ENCODE measurements around the gene PLPPR3. TPM values are rescaled to one million over a fixed set of nuclear protein-coding genes. Genes with fewer than 3 reads are reported as not detected.
A peak's percentile ranks its signal among the peaks of the same experiment; 100 is the strongest.

PLPPR3 gene
- total and polyA plus RNA-seq, 10 donors, result 0.03 to 0.79 (median 0.42) TPM; not detected in 4

GRCh38 chr19:840519-841206 lies 18.9 kb upstream of the PLPPR3 start, which contains the start of gene PRTN3:
Gene PRTN3, plus strand, starts transcription at chr19:840999. Its CDS starts 10 bp downstream, at chr19:841009.
- WGBS, 5 donors, result 37 to 63% (median 45%) methylated on average over 7 to 24 of the region's 24 CpGs
- intact Hi-C loops (cut with DNase I; ENCODE audit: low total_unique reads), result no loop called here
- Histone ChIP-seq H3K27ac (no peak within 1 kb of the TSS), H3K4me1 (peaks cover 0 to 55% (median 21%) of the 10 kb centered on the region in 6 donors), H3K4me3 (no peak within 1 kb of the TSS), H3K27me3 (replicated peaks in 1 of 7) (peaks cover 3 to 92% (median 38%) of the 10 kb centered on the region in 7 donors), H3K36me3 (no peaks in the 10 kb centered on the region), H3K9me3 (no peaks in the 10 kb centered on the region)
- TF ChIP-seq, protein P1, sequence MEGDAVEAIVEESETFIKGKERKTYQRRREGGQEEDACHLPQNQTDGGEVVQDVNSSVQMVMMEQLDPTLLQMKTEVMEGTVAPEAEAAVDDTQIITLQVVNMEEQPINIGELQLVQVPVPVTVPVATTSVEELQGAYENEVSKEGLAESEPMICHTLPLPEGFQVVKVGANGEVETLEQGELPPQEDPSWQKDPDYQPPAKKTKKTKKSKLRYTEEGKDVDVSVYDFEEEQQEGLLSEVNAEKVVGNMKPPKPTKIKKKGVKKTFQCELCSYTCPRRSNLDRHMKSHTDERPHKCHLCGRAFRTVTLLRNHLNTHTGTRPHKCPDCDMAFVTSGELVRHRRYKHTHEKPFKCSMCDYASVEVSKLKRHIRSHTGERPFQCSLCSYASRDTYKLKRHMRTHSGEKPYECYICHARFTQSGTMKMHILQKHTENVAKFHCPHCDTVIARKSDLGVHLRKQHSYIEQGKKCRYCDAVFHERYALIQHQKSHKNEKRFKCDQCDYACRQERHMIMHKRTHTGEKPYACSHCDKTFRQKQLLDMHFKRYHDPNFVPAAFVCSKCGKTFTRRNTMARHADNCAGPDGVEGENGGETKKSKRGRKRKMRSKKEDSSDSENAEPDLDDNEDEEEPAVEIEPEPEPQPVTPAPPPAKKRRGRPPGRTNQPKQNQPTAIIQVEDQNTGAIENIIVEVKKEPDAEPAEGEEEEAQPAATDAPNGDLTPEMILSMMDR (IDR thresholded peaks at IDR 0.05 in 8 of 11, conservative IDR thresholded peaks at IDR 0.05 in 3 of 11), result no peak
- TF ChIP-seq POLR2AphosphoS5 (IDR thresholded peaks at IDR 0.05), result no peak
- no peak for TF ChIP-seq POLR2A (IDR thresholded peaks at IDR 0.05)
- peak; percentile 88 for DNase-seq

GRCh38 chr19:835210-835810 lies 13.6 kb upstream of the PLPPR3 start:
- TF ChIP-seq, protein P1 (IDR thresholded peaks at IDR 0.05 in 8 of 11, conservative IDR thresholded peaks at IDR 0.05 in 3 of 11), result no peak
- TF ChIP-seq POLR2A (IDR thresholded peaks at IDR 0.05) (no peak), POLR2AphosphoS5 (IDR thresholded peaks at IDR 0.05) (no peak)
- WGBS, 5 donors, result 63 to 86% (median 76%) methylated on average over 33 to 36 of the region's 36 CpGs
- no peak overlapping the region for H3K4me3 ChIP-seq
- no peaks in the 10 kb centered on the region for H3K36me3 ChIP-seq
- DNase-seq, result no peak
- peaks cover 0 to 40% (median 8%) of the 10 kb centered on the region in 6 donors for H3K4me1 ChIP-seq
- peaks cover 0 to 73% (median 4%) of the 10 kb centered on the region in 7 donors for H3K27me3 ChIP-seq (replicated peaks in 1 of 7)
- intact Hi-C loops (cut with DNase I; ENCODE audit: low total_unique reads), result no loop called here
- H3K27ac ChIP-seq, result no peak overlapping the region
- no peaks in the 10 kb centered on the region for H3K9me3 ChIP-seq

DNA sequence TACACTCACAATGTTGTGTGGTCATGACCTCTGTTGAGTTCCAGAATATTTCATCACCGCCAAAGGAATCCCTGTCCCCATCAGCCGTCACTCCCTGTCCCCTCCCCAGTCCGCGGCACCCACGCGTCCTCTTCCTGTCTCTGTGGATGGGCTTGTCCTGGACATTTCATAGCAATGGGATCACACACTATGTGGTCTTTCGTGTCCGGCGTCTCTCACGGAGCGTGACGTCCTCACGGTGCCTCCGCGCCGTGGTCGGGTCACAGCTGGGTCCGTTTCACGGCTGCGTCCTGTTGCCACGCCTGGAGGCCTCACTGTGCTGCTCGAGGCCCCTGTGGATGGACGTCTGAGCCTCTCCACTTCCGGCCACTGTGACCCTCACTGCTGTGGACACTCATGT lies 12.5 kb upstream of the PLPPR3 start:
- Histone ChIP-seq H3K36me3 (no peaks in the 10 kb centered on the region), H3K4me1 (peaks cover 0 to 36% (median 5%) of the 10 kb centered on the region in 6 donors), H3K4me3 (no peak overlapping the region), H3K9me3 (no peaks in the 10 kb centered on the region), H3K27ac (peak overlapping the region in 1 of 8 donors; percentile 22), H3K27me3 (replicated peaks in 1 of 7) (peaks cover 0 to 73% (median 5%) of the 10 kb centered on the region in 7 donors)
- no peak for DNase-seq
- intact Hi-C loops (cut with DNase I; ENCODE audit: low total_unique reads), result no loop called here
- WGBS, 5 donors, result 53 to 64% (median 60%) methylated on average over 24 of the region's 24 CpGs
- TF ChIP-seq POLR2AphosphoS5 (IDR thresholded peaks at IDR 0.05) (peak in 2 of 3 donors; percentile 64 to 79), POLR2A (IDR thresholded peaks at IDR 0.05) (no peak)
- TF ChIP-seq, protein P1 (IDR thresholded peaks at IDR 0.05 in 8 of 11, conservative IDR thresholded peaks at IDR 0.05 in 3 of 11), result no peak
